ENCODE results near the gene TGDS. TPM values are rescaled to one million over a fixed set of nuclear protein-coding genes. Genes with fewer than 3 reads are reported as not detected.
"Not testable (repeated sequence)": the region's sequence is repeated elsewhere in the genome, so short reads cannot be mapped to it uniquely, and the experiment has no call there.

The TGDS gene
- total RNA-seq, 1 donor from 2014 or later = 26.6 TPM

DNA sequence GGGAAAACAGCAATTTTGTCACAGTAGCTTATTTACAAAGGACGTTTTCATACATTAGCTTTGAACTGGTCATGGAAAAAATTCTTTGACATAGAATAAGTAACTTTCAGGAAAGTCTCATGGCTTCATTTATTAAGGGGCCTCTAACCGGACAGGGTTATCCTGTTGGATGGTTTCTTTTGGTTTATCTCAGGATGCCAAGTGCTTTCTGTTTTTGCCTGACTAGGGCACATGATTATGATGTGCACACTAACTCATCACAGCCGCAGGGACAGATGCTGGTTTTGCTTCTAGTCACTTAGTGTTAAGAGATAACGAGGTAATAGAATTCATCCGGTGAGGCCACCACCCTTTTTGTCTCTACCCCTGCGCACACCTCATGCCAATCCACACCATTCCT is 53.0 kb downstream of the TGDS start:
- H3K36me3 Mint-ChIP-seq (ENCODE audit: low read depth) = peaks cover 2% of the 10 kb centered on the region
- H3K4me3 Mint-ChIP-seq (ENCODE audit: low read depth) = no peak overlapping the region
- intact Hi-C loops (cut with micrococcal nuclease) = no loop called here
- no peak overlapping the region for H3K27ac Mint-ChIP-seq
- peaks cover 8% of the 10 kb centered on the region for H3K4me1 Mint-ChIP-seq (ENCODE audit: low read depth)
- H3K27me3 Mint-ChIP-seq (ENCODE audit: low read depth) = peaks cover 10% of the 10 kb centered on the region
- no peak for DNase-seq (ENCODE audit: low spot score)
- H3K9me3 Mint-ChIP-seq = peaks cover 5% of the 10 kb centered on the region

DNA sequence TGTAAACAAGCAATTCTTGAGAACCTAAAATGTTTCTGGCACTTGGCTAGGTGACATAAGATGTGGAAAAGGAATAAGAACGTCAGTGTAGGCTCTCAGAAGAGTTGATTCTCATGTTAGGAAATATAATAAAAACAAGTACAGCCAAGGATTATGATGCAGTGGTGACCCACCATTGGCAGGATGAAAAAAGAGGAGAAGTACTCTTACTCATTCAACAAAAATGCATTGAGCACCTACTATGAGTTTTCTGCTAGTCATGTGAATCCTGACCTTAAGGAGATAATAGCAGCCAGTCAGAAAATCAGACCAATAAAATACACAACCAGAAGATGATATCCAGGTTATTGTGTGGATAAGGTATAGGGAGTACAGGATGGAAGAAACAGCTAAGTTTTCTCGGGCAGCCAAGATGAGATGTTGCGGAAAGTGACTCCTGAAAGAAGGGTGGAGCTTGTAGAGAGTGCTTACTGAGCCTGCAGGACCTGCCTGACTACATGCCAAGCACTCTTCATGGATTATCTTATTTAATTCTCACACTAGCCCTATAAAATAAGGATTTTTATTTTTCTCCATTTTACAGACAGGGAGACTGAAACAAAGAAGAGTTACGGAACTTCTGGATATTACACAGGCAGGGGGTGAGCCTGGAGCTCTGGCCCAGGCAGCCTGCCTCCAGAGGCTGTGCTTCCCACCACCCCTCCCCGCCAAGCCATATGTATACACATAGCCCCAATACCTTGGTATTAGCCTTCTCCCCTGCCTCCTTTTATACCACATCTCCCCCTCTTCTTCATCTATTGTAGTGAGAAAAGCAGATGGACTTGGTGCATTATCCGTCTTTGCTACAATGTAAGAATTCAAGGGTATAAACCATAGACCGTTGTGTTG is 58.0 kb downstream of the TGDS start:
- no peak overlapping the region for H3K4me3 Mint-ChIP-seq (ENCODE audit: low read depth)
- no peaks in the 10 kb centered on the region for H3K36me3 Mint-ChIP-seq (ENCODE audit: low read depth)
- H3K4me1 Mint-ChIP-seq (ENCODE audit: low read depth) = peaks cover 9% of the 10 kb centered on the region
- peaks cover 12% of the 10 kb centered on the region for H3K27me3 Mint-ChIP-seq (ENCODE audit: low read depth)
- no peak for DNase-seq (ENCODE audit: low spot score)
- intact Hi-C loops (cut with micrococcal nuclease) = no loop called here
- no peak overlapping the region for H3K27ac Mint-ChIP-seq
- no peaks in the 10 kb centered on the region for H3K9me3 Mint-ChIP-seq

DNA sequence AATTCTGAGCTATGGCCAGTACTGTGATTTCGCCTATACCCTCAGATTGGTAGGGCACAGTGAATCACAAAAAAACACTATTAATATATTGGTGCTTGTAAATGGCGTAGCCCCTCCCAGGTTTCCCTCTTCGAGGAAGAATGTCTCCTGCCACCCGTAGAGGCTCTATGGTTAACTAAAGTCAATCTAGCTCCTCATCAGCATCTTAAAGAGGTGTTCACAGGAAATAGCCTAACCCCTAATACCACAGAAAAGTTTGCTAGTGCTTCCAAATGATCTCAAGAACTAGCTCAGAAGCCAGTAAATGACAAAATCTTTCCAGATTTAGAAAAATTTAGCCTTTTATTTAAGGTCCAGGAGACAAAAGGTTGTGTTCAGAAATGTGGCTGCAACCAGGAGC is 60.2 kb downstream of the TGDS start:
- no peaks in the 10 kb centered on the region for H3K9me3 Mint-ChIP-seq
- H3K27me3 Mint-ChIP-seq (ENCODE audit: low read depth) = peaks cover 10% of the 10 kb centered on the region
- intact Hi-C loops (cut with micrococcal nuclease) = no loop called here
- no peak for DNase-seq (ENCODE audit: low spot score)
- no peak overlapping the region for H3K27ac Mint-ChIP-seq
- peaks cover 9% of the 10 kb centered on the region for H3K4me1 Mint-ChIP-seq (ENCODE audit: low read depth)
- no peak overlapping the region for H3K4me3 Mint-ChIP-seq (ENCODE audit: low read depth)
- no peaks in the 10 kb centered on the region for H3K36me3 Mint-ChIP-seq (ENCODE audit: low read depth)

DNA sequence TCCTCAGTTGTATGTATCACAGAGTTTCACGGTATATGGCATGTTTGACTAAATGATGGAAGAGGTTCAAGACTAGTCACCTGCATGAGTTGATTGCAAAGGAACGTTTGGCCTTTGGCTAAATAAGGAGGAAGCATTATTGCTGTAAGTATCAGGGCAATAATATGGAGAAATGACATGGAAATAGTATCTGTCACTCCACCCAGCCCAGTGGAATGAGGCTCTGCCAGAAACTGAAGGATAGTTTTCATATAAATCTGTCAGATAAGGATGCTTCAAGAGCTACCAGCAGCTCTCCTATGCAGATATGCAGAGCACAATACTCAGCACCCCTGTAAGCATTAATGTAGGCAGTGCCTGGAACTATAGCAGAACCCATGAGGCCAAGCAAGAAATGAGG is 60.7 kb downstream of the TGDS start:
- Mint-ChIP-seq H3K4me3 (ENCODE audit: low read depth) (no peak overlapping the region), H3K27me3 (ENCODE audit: low read depth) (peaks cover 8% of the 10 kb centered on the region), H3K9me3 (no peaks in the 10 kb centered on the region), H3K4me1 (ENCODE audit: low read depth) (peaks cover 9% of the 10 kb centered on the region), H3K36me3 (ENCODE audit: low read depth) (no peaks in the 10 kb centered on the region), H3K27ac (no peak overlapping the region)
- no peak for DNase-seq (ENCODE audit: low spot score)
- intact Hi-C loops (cut with micrococcal nuclease) = no loop called here

DNA sequence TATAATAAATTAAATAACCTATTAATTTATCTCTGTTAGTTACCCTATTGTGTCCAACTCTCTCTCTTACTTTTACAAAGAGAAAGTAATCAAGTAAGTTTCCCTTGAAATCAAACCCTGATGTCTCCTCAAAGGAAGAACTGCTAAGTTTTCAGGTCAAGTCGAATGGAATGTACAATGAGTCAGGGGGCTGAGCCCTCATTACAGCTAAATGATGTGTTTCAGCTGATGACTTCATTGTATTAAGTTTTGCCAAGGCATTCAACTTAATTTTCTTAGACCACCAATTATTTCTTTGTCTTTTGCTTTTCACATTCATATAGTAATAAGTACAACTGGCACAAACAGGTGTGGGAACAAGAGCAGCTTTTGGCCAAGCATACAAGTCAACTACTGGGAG is 61.8 kb downstream of the TGDS start:
- H3K36me3 Mint-ChIP-seq (ENCODE audit: low read depth) = no peaks in the 10 kb centered on the region
- peaks cover 4% of the 10 kb centered on the region for H3K27me3 Mint-ChIP-seq (ENCODE audit: low read depth)
- no peak overlapping the region for H3K4me3 Mint-ChIP-seq (ENCODE audit: low read depth)
- intact Hi-C loops (cut with micrococcal nuclease) = no loop called here
- H3K9me3 Mint-ChIP-seq = no peaks in the 10 kb centered on the region
- H3K27ac Mint-ChIP-seq = no peak overlapping the region
- H3K4me1 Mint-ChIP-seq (ENCODE audit: low read depth) = peaks cover 9% of the 10 kb centered on the region
- DNase-seq (ENCODE audit: low spot score) = no peak

DNA sequence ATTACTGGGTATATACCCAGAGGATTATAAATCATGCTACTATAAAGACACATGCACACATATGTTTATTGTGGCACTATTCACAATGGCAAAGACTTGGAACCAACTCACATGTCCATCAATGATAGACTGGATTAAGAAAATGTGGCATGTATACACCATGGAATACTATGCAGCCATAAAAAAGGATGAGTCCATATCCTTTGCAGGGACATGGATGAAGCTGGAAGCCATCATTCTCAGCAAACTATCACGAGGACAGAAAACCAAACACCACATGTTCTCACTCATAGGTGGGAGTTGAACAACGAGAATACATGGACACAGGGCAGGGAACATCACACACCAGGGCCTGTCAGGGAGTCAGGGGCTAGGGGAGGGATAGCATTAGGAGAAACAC is 63.7 kb downstream of the TGDS start:
- H3K27ac Mint-ChIP-seq = not testable (repeated sequence)

DNA sequence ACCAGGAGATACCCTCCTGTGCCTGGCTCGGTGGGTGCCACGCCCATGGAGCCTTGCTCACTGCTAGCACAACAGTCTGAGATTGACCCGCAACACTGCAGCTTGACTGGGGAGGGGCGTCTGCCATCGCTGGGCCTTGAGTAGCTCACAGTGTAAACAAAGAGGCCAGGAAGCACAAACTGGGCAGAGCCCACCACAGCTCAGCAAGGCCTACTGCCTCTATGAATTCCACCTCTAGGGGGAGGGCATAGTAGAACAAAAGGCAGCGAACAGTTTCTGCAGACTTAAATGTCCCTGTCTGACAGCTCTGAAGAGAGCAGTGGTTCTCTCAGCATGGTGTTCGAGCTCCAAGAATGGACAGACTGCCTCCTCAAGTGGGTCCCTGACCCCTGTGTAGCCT is 69.0 kb downstream of the TGDS start:
- DNase-seq (ENCODE audit: low spot score); intact Hi-C loops (cut with micrococcal nuclease); H3K27ac Mint-ChIP-seq; H3K36me3 Mint-ChIP-seq (ENCODE audit: low read depth); H3K4me1 Mint-ChIP-seq (ENCODE audit: low read depth); H3K4me3 Mint-ChIP-seq (ENCODE audit: low read depth); H3K27me3 Mint-ChIP-seq (ENCODE audit: low read depth); H3K9me3 Mint-ChIP-seq: not testable (repeated sequence)

More for the DNA sequence above, 63.7 kb downstream of the TGDS start:
- DNase-seq (ENCODE audit: low spot score); H3K27me3 Mint-ChIP-seq (ENCODE audit: low read depth); H3K4me3 Mint-ChIP-seq (ENCODE audit: low read depth); H3K9me3 Mint-ChIP-seq; H3K36me3 Mint-ChIP-seq (ENCODE audit: low read depth); intact Hi-C loops (cut with micrococcal nuclease); H3K4me1 Mint-ChIP-seq (ENCODE audit: low read depth): not testable (repeated sequence)

DNA sequence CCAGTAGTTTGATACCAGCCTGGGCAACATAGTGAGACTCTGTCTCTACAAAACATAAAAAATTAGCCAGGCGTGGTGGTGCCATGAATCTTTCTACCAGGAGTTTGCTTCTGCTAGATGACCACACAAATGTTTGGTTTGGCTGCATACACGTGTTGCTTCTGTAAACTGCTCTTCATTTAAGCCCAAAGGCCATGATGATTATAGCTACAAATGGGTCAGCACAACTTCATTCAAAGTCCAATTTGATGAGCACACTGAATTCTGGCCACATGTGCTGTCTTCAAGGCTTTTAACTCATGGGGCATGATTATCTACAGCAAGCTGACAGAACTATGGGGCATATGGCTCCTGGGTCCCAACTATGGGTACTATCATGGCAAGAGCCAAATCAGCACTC is 70.2 kb downstream of the TGDS start:
- Mint-ChIP-seq H3K36me3 (ENCODE audit: low read depth) (no peaks in the 10 kb centered on the region), H3K27ac (no peak overlapping the region), H3K27me3 (ENCODE audit: low read depth) (peaks cover 2% of the 10 kb centered on the region), H3K9me3 (no peaks in the 10 kb centered on the region), H3K4me1 (ENCODE audit: low read depth) (no peaks in the 10 kb centered on the region), H3K4me3 (ENCODE audit: low read depth) (no peak overlapping the region)
- intact Hi-C loops (cut with micrococcal nuclease) = no loop called here
- no peak for DNase-seq (ENCODE audit: low spot score)

DNA sequence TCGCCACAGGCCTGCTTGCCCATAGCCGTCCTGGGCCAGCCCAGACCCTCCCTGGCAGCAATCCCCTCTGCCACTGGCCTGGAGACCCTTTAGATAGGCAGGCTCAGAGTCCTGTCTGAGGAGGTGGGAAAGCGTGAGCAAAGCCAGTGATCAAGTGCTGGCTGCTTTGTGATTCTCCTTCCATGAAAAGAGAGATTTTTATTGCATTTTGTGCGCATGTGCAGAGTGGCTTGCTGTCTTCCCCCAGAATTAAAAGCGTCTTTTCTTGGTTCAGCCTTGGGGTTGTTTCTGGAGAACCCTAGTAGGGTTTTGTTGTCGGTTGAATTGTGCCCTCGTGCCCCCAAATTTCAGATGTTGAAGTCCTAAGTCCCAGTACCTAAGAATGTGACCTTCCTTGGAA is 71.5 kb downstream of the TGDS start:
- Mint-ChIP-seq H3K4me1 (ENCODE audit: low read depth) (no peaks in the 10 kb centered on the region), H3K4me3 (ENCODE audit: low read depth) (no peak overlapping the region), H3K27ac (no peak overlapping the region), H3K27me3 (ENCODE audit: low read depth) (peaks cover 2% of the 10 kb centered on the region), H3K36me3 (ENCODE audit: low read depth) (no peaks in the 10 kb centered on the region), H3K9me3 (no peaks in the 10 kb centered on the region)
- intact Hi-C loops (cut with micrococcal nuclease) = no loop called here
- no peak for DNase-seq (ENCODE audit: low spot score)

Other genes starting within 250 kb of the TGDS start
- gene DCT, start 116.5 kb downstream of the TGDS start, total RNA-seq = 0.07 TPM in 1 of 2 replicates, not detected in the other
- gene GPR180, start 5.7 kb upstream of the TGDS start, total RNA-seq = 9.2 and 9.4 TPM in 2 replicates
- gene SOX21, start 116.4 kb upstream of the TGDS start, total RNA-seq = 0.16 and 0.21 TPM in 2 replicates